ENCODE results near the gene RNF227. TPM values are rescaled to one million over a fixed set of nuclear protein-coding genes. Genes with fewer than 3 reads are reported as not detected.
"Not testable (repeated sequence)": the region's sequence is repeated elsewhere in the genome, so short reads cannot be mapped to it uniquely, and the experiment has no call there.

RNF227 gene
- total RNA-seq, 1 experiment from 2014 or later: 1.1 TPM

DNA sequence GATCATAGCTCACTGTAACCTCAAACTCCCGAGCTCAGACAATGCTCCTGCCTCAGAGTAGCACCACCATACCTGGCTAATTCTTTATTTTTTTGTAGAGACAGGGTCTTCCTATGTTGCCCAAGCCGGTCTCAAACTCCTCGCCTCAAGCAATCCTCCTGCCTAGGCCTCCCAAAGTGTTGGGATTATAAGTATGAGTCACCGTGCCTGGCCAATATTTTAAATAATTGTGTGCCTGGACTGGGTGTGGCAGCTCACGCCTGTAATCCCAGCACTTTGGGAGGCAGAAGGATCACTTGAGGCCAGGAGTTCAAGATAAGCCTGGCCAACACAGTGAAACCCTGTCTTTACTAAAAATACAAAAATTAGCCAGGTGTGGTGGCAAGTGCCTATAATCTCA, 51.7 kb downstream of the RNF227 start:
- DNase-seq (ENCODE audit: low spot score): not testable (repeated sequence)

Other genes with a start within 250 kb of the RNF227 start
- 35.9 and 43.7 TPM in 2 replicates for gene TP53, start 228.8 kb downstream of the RNF227 start, total RNA-seq (2014; rRNA removed; shearing (Covaris generic))
- 9.9 and 15.8 TPM in 2 replicates for gene WRAP53, start 227.8 kb downstream of the RNF227 start, total RNA-seq (2014; rRNA removed; shearing (Covaris generic))
- 5.6 and 6.2 TPM in 2 replicates for gene EFNB3, start 211.1 kb downstream of the RNF227 start, total RNA-seq (2014; rRNA removed; shearing (Covaris generic))
- gene DNAH2, start 198.5 kb downstream of the RNF227 start, total RNA-seq (2014; rRNA removed; shearing (Covaris generic)): 0.10 and 0.12 TPM in 2 replicates
- gene KDM6B, start 82.1 kb downstream of the RNF227 start, total RNA-seq (2014; rRNA removed; shearing (Covaris generic)): 0.21 and 4.1 TPM in 2 replicates
- not detected in 2 replicates for gene TMEM88, start 61.2 kb downstream of the RNF227 start, total RNA-seq (2014; rRNA removed; shearing (Covaris generic))
- gene NAA38, start 58.7 kb downstream of the RNF227 start, total RNA-seq (2014; rRNA removed; shearing (Covaris generic)): 70.3 and 104 TPM in 2 replicates
- 4.0 and 7.5 TPM in 2 replicates for gene CYB5D1, start 58.3 kb downstream of the RNF227 start, total RNA-seq (2014; rRNA removed; shearing (Covaris generic))
- 26.5 and 35.0 TPM in 2 replicates for gene CHD3, start 27.5 kb downstream of the RNF227 start, total RNA-seq (2014; rRNA removed; shearing (Covaris generic))
- gene KCNAB3, start 13.6 kb upstream of the RNF227 start, total RNA-seq (2014; rRNA removed; shearing (Covaris generic)): 0.21 TPM in 1 of 2 replicates, not detected in the other
- gene TRAPPC1, start 15.7 kb upstream of the RNF227 start, total RNA-seq (2014; rRNA removed; shearing (Covaris generic)): 22.8 and 33.4 TPM in 2 replicates
- 6.2 and 9.1 TPM in 2 replicates for gene CNTROB, start 15.9 kb upstream of the RNF227 start, total RNA-seq (2014; rRNA removed; shearing (Covaris generic))
- not detected in 2 replicates for gene GUCY2D, start 86.3 kb upstream of the RNF227 start, total RNA-seq (2014; rRNA removed; shearing (Covaris generic))
- gene ALOX15B, start 122.8 kb upstream of the RNF227 start, total RNA-seq (2014; rRNA removed; shearing (Covaris generic)): not detected in 2 replicates
- not detected in 2 replicates for gene ALOX12B, start 171.4 kb upstream of the RNF227 start, total RNA-seq (2014; rRNA removed; shearing (Covaris generic))
- gene ALOXE3, start 202.2 kb upstream of the RNF227 start, total RNA-seq (2014; rRNA removed; shearing (Covaris generic)): not detected in 2 replicates
- gene HES7, start 207.8 kb upstream of the RNF227 start, total RNA-seq (2014; rRNA removed; shearing (Covaris generic)): 0.14 TPM in 1 of 2 replicates, not detected in the other
- 4.4 and 4.6 TPM in 2 replicates for gene PER1, start 236.1 kb upstream of the RNF227 start, total RNA-seq (2014; rRNA removed; shearing (Covaris generic))
- 0.64 TPM in 2 replicates for gene VAMP2, start 246.7 kb upstream of the RNF227 start, total RNA-seq (2014; rRNA removed; shearing (Covaris generic))

Data from H4 (cell line).